PC-9 (cell line): Measurements from ENCODE around the gene NYNRIN. TPM values are rescaled to one million over a fixed set of nuclear protein-coding genes. Genes with fewer than 3 reads are reported as not detected.

ENCODE experiments used
- BruUV-seq: library from RNA; stranded (reverse); fragments of 400-500 nt; replicated peaks from 2 replicates; lab custom pipeline; 2021; lab: Mats Ljungman, UMichigan
- CTCF ChIA-PET: fragments of 300-600 bp; sonication (Branson Sonifier 250); formaldehyde crosslinking; loops from one replicate; lab custom pipeline; 2022; ENCODE audit warnings: antibody characterized with exemption; lab: Charles Lee
- POLR2A ChIA-PET: fragments of 300-600 bp; sonication (Branson Sonifier 250); formaldehyde crosslinking; loops from one replicate; lab custom pipeline; 2022; ENCODE audit warnings: antibody characterized with exemption; ENCODE audit not compliant: unreplicated experiment; lab: Charles Lee
- DNase-seq, 2 experiments: peaks; one replicate each; pipeline versions ENCODE4 v3.0.0 to v3.0.0-alpha.2; 2015 to 2022; ENCODE audit warnings: mixed read lengths in 1 of 2
- H2AFZ ChIP-seq: fragments of 200-600 bp; sonication (generic); 2 replicates; pipeline ENCODE4 v1.8.1; 2017; ENCODE audit warnings: antibody characterized with exemption
- H3F3A ChIP-seq: fragments of 200-600 bp; sonication (generic); 2 replicates; pipeline ENCODE4 v1.8.1; 2017; ENCODE audit warnings: antibody characterized with exemption, mild to moderate bottlenecking, low read depth; ENCODE audit not compliant: insufficient read depth
- H3K27ac ChIP-seq: fragments of 200-600 bp; sonication (generic); 2 replicates; pipeline ENCODE4 v1.6.1; 2016; ENCODE audit warnings: mixed run types
- H3K27me3 ChIP-seq: fragments of 200-600 bp; sonication (generic); 2 replicates; pipeline ENCODE4 v1.6.1; 2016; ENCODE audit warnings: low read depth, mixed run types; ENCODE audit not compliant: insufficient read depth
- H3K36me3 ChIP-seq: fragments of 200-600 bp; sonication (generic); 2 replicates; pipeline ENCODE4 v1.6.1; 2016; ENCODE audit warnings: low read depth, mixed run types
- H3K4me1 ChIP-seq: fragments of 200-600 bp; sonication (generic); replicated peaks from 2 replicates; pipeline ENCODE4 v1.6.1; 2016; ENCODE audit warnings: mixed run types; ENCODE audit not compliant: insufficient read depth
- H3K4me2 ChIP-seq: fragments of 200-600 bp; sonication (generic); 2 replicates; pipeline ENCODE4 v1.6.1; 2017; ENCODE audit warnings: mixed run types
- H3K4me3 ChIP-seq: fragments of 200-600 bp; sonication (generic); 2 replicates; pipeline ENCODE4 v1.6.1; 2016; ENCODE audit warnings: mixed run types
- H3K79me2 ChIP-seq: fragments of 200-600 bp; sonication (generic); 2 replicates; pipeline ENCODE4 v1.6.1; 2017; ENCODE audit warnings: low read depth, mixed run types
- H3K9me2 ChIP-seq: fragments of 200-600 bp; sonication (generic); 2 replicates; pipeline ENCODE4 v1.8.1; 2017; ENCODE audit warnings: mild to moderate bottlenecking; ENCODE audit not compliant: insufficient read depth
- H3K9me3 ChIP-seq: fragments of 200-600 bp; sonication (generic); 2 replicates; pipeline ENCODE4 v1.8.1; 2016; ENCODE audit warnings: low read depth; ENCODE audit not compliant: insufficient read depth
- H4K20me1 ChIP-seq: fragments of 200-600 bp; sonication (generic); 2 replicates; pipeline ENCODE4 v1.8.1; 2017; ENCODE audit not compliant: insufficient read depth
- EZH2 ChIP-seq: fragments of 200-600 bp; sonication (generic); IDR thresholded peaks from 2 replicates; pipeline ENCODE4 v1.8.0; 2017; ENCODE audit warnings: antibody characterized with exemption, low read depth
- intact Hi-C: fragments of 100-400 bp; cut with micrococcal nuclease; formaldehyde crosslinking; loops from one replicate; pipeline ENCODE4 v1.10.0; 2022; ENCODE audit not compliant: unreplicated experiment
- total RNA-seq: library from RNA; stranded (reverse); gene quantifications from 2 replicates; pipeline ENCODE4 v1.2.3, GENCODE V29; 2021
- TF ChIP-seq, protein P1 (sequence below): fragments of 200-600 bp; sonication (generic); conservative IDR thresholded peaks from 2 replicates; pipeline ENCODE4 v1.6.1; 2017; ENCODE audit warnings: mixed run types, antibody characterized with exemption, mild to moderate bottlenecking, moderate library complexity

The NYNRIN gene
- total RNA-seq, 1 experiment from 2014 or later: 17.7 TPM

DNA sequence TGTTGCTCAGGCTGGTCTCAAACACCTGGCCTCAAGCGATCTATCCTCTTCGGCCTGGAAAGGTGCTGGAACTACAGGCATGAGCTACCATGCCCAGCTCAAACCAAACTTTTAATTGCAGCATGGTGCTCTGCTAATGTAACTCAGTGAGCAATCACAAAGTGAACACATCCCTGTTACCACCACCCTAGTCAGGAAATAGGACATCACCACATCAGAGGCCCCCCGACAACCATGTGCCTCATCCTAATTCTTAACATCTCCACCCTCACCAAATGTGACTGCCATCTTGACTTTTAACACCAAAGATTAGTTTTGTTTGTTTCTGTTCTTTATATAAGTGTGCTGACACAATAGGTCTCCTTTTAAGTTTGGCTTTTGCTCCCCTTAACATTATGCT is 66.6 kb downstream of the NYNRIN start:
- intact Hi-C loops: no loop called here
- Histone ChIP-seq H3K36me3 (no peaks in the 10 kb centered on the region), H3K9me3 (no peaks in the 10 kb centered on the region), H3K4me3 (no peak overlapping the region), H3K27me3 (no peaks in the 10 kb centered on the region), H3K4me1 (no peaks in the 10 kb centered on the region), H3K27ac (no peak overlapping the region), H2AFZ (no peak overlapping the region), H4K20me1 (no peaks in the 10 kb centered on the region), H3K9me2 (no peaks in the 10 kb centered on the region), H3K79me2 (no peaks in the 10 kb centered on the region), H3K4me2 (no peak overlapping the region), H3F3A (no peaks in the 10 kb centered on the region)
- no peak for DNase-seq
- TF ChIP-seq EZH2: no peak
- TF ChIP-seq, protein P1, sequence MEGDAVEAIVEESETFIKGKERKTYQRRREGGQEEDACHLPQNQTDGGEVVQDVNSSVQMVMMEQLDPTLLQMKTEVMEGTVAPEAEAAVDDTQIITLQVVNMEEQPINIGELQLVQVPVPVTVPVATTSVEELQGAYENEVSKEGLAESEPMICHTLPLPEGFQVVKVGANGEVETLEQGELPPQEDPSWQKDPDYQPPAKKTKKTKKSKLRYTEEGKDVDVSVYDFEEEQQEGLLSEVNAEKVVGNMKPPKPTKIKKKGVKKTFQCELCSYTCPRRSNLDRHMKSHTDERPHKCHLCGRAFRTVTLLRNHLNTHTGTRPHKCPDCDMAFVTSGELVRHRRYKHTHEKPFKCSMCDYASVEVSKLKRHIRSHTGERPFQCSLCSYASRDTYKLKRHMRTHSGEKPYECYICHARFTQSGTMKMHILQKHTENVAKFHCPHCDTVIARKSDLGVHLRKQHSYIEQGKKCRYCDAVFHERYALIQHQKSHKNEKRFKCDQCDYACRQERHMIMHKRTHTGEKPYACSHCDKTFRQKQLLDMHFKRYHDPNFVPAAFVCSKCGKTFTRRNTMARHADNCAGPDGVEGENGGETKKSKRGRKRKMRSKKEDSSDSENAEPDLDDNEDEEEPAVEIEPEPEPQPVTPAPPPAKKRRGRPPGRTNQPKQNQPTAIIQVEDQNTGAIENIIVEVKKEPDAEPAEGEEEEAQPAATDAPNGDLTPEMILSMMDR: no peak
- POLR2A ChIA-PET: no interaction called here
- BruUV-seq: no TSS peak
- CTCF ChIA-PET: no interaction called here

DNA sequence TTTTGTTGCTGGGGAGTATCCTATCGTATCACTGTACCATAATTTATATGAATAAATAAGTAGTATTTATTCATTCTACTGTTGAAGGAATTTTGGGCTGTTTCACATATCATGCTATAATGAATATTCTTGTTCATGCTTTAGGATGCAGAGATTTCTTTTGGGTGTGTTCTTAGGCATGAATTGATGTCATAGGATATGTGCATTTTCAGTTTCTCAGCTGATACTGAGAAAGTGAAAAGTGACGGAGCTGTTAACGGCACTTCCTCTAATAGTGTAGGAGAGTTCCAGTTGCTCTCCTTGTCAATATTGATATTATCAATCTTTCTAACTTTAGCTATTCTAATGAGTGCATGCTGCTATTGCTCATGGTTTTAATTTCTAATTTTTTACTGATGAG is 67.0 kb downstream of the NYNRIN start:
- no peak for DNase-seq
- TF ChIP-seq, protein P1: no peak
- no peak for TF ChIP-seq EZH2
- Histone ChIP-seq H2AFZ (no peak overlapping the region), H3K27me3 (no peaks in the 10 kb centered on the region), H3K27ac (no peak overlapping the region), H3K4me3 (no peak overlapping the region), H3K9me2 (no peaks in the 10 kb centered on the region), H3K4me2 (no peak overlapping the region), H3F3A (no peaks in the 10 kb centered on the region), H3K36me3 (no peaks in the 10 kb centered on the region), H3K79me2 (no peaks in the 10 kb centered on the region), H3K9me3 (no peaks in the 10 kb centered on the region), H4K20me1 (no peaks in the 10 kb centered on the region), H3K4me1 (no peaks in the 10 kb centered on the region)
- POLR2A ChIA-PET: no interaction called here
- BruUV-seq: no TSS peak
- CTCF ChIA-PET: no interaction called here
- intact Hi-C loops: no loop called here

Other genes starting within 250 kb of the NYNRIN start
- gene IRF9, start 237.7 kb upstream of the NYNRIN start, total RNA-seq: 18.8 and 21.4 TPM in 2 replicates
- gene REC8, start 226.9 kb upstream of the NYNRIN start, total RNA-seq: 6.5 and 8.3 TPM in 2 replicates
- gene IPO4, start 210.2 kb upstream of the NYNRIN start, total RNA-seq: 39.0 and 44.1 TPM in 2 replicates
- gene TM9SF1, start 203.6 kb upstream of the NYNRIN start, total RNA-seq: 37.3 and 41.2 TPM in 2 replicates
- gene TSSK4, start 193.3 kb upstream of the NYNRIN start, total RNA-seq: not detected in 2 replicates
- 31.2 and 37.6 TPM in 2 replicates for gene CHMP4A, start 185.5 kb upstream of the NYNRIN start, total RNA-seq
- gene MDP1, start 182.9 kb upstream of the NYNRIN start, total RNA-seq: 8.7 and 15.3 TPM in 2 replicates
- 134 and 179 TPM in 2 replicates for gene NEDD8, start 166.6 kb upstream of the NYNRIN start, total RNA-seq
- 55.3 and 63.7 TPM in 2 replicates for gene GMPR2, start 166.1 kb upstream of the NYNRIN start, total RNA-seq
- 22.4 and 23.0 TPM in 2 replicates for gene TINF2, start 156.4 kb upstream of the NYNRIN start, total RNA-seq
- 7.2 and 7.5 TPM in 2 replicates for gene TGM1, start 135.8 kb upstream of the NYNRIN start, total RNA-seq
- gene RABGGTA, start 127.4 kb upstream of the NYNRIN start, total RNA-seq: 25.2 and 30.1 TPM in 2 replicates
- 37.9 and 41.4 TPM in 2 replicates for gene DHRS1, start 99.2 kb upstream of the NYNRIN start, total RNA-seq
- gene NOP9, start 99.2 kb upstream of the NYNRIN start, total RNA-seq: 24.4 and 31.1 TPM in 2 replicates
- gene CIDEB, start 91.0 kb upstream of the NYNRIN start, total RNA-seq: not detected in 2 replicates
- gene LTB4R2, start 88.9 kb upstream of the NYNRIN start, total RNA-seq: 15.0 and 26.1 TPM in 2 replicates
- 10.3 and 16.4 TPM in 2 replicates for gene LTB4R, start 87.5 kb upstream of the NYNRIN start, total RNA-seq
- gene ADCY4, start 63.9 kb upstream of the NYNRIN start, total RNA-seq: 1.8 and 2.0 TPM in 2 replicates
- gene RIPK3, start 59.0 kb upstream of the NYNRIN start, total RNA-seq: 4.0 and 6.4 TPM in 2 replicates
- 48.3 and 76.3 TPM in 2 replicates for gene NFATC4, start 30.8 kb upstream of the NYNRIN start, total RNA-seq
- gene CBLN3, start 30.7 kb downstream of the NYNRIN start, total RNA-seq: 7.6 and 8.3 TPM in 2 replicates
- gene KHNYN, start 31.0 kb downstream of the NYNRIN start, total RNA-seq: 51.5 and 53.4 TPM in 2 replicates
- 14.8 and 17.2 TPM in 2 replicates for gene SDR39U1, start 43.8 kb downstream of the NYNRIN start, total RNA-seq
- not detected in 2 replicates for gene CMA1, start 109.3 kb downstream of the NYNRIN start, total RNA-seq
- not detected in 2 replicates for gene CTSG, start 177.2 kb downstream of the NYNRIN start, total RNA-seq
- gene GZMH, start 210.7 kb downstream of the NYNRIN start, total RNA-seq: not detected in 2 replicates
- not detected in 2 replicates for gene GZMB, start 235.2 kb downstream of the NYNRIN start, total RNA-seq